Activated naive CD8-positive, alpha-beta T cell treated with anti-CD3 and anti-CD28 coated beads, Interleukin-2, amount 50 U/mL, for 24 hours (primary cell): ENCODE measurements around the gene ADM2.
A peak's percentile ranks its signal among the peaks of the same experiment; 100 is the strongest.

Source experiments
- ATAC-seq: fragments of 150-1000 bp; cut with Tn5 transposase; one replicate; pipeline ENCODE4 v1.10.0; 2021
- DNase-seq: peaks from one replicate; pipeline ENCODE4 v3.0.0; 2021
- H3K27ac Mint-ChIP-seq: one replicate; pipeline ENCODE4 v1.8.0; 2021; ENCODE audit warnings: mild to moderate bottlenecking, mixed read lengths
- H3K27me3 Mint-ChIP-seq: one replicate; pipeline ENCODE4 v1.8.0; 2021; ENCODE audit warnings: mixed read lengths
- H3K36me3 Mint-ChIP-seq: one replicate; pipeline ENCODE4 v1.8.0; 2021; ENCODE audit warnings: low read depth, mixed read lengths
- H3K4me1 Mint-ChIP-seq: one replicate; pipeline ENCODE4 v1.8.0; 2021; ENCODE audit warnings: mixed read lengths
- H3K4me3 Mint-ChIP-seq: one replicate; pipeline ENCODE4 v1.8.0; 2021; ENCODE audit warnings: mild to moderate bottlenecking, moderate library complexity, mixed read lengths
- H3K9me3 Mint-ChIP-seq: one replicate; pipeline ENCODE4 v1.8.0; 2021; ENCODE audit warnings: mixed read lengths

ADM2 gene

DNA sequence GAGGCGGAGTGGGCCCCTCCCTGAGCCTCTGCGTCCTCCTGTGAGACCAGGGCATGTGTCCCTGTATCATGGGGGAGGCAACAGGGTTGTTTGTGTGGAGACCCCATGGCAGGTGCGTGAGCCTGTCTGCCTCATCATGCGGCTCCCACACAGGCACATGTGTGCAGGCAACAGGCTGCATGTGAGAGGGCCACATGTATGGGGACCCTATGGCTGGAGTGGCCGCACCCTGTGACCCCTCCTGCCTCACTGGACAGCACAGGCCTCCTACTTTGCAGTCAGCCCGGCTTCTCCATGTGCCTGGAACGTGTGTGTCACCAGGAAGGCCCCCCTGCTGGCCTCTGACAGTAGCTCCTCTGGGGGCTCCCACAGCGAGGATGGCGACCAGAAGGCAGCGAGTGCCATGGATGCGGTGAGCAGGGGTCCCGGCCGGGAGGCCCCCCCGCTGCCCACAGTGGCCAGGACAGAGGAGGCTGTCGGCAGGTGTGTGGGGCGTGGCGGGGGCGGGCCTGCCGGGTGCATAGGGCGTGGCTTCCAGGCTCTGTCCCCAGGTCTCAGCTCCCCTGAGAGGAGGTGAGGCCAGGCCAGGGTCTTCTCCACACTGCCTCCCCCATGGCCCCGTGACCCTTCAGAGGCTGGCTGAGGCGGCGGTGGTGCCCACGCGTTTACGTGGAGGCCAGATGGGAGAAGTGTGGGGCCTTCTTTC, 40.6 kb upstream of the ADM2 start:
- peaks cover 17% of the 10 kb centered on the region for H3K4me1 Mint-ChIP-seq
- DNase-seq (no peak), ATAC-seq (no peak)
- H3K9me3 Mint-ChIP-seq = no peaks in the 10 kb centered on the region
- no peak overlapping the region for H3K4me3 Mint-ChIP-seq
- no peak overlapping the region for H3K27ac Mint-ChIP-seq
- H3K36me3 Mint-ChIP-seq = peaks cover 5% of the 10 kb centered on the region
- H3K27me3 Mint-ChIP-seq = no peaks in the 10 kb centered on the region

DNA sequence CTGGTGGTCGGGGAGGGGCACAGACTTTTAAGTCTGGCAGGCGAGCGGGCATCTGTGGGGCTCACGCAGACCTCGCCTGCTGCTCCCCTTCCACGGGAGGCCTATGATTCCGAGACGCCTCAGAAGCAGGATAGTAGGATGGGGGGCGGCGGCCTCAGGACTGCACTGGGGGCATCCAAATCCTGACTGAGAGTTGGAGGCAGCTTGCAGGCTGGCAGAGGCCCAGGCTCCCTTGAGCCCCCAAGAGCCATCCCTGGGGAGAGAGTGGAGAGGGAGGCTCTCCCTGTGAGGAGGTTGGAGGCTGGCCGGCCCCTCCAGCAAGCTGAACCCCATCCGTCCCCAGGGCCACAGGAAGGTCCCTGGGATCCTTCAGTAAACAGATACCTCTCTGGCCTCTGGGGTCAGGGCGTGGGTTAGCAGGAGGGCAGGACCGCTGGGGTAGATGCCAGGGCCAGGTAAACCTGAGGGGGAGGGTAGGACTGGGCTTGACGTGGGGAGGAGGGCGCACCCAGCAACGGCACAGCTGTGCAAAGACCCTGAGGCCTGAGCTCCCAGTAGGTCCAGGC, 39.8 kb upstream of the ADM2 start:
- H3K4me1 Mint-ChIP-seq = peaks cover 20% of the 10 kb centered on the region
- H3K4me3 Mint-ChIP-seq = no peak overlapping the region
- H3K27me3 Mint-ChIP-seq = no peaks in the 10 kb centered on the region
- peaks cover 5% of the 10 kb centered on the region for H3K36me3 Mint-ChIP-seq
- H3K27ac Mint-ChIP-seq = no peak overlapping the region
- ATAC-seq = no peak
- DNase-seq = no peak
- H3K9me3 Mint-ChIP-seq = no peaks in the 10 kb centered on the region

DNA sequence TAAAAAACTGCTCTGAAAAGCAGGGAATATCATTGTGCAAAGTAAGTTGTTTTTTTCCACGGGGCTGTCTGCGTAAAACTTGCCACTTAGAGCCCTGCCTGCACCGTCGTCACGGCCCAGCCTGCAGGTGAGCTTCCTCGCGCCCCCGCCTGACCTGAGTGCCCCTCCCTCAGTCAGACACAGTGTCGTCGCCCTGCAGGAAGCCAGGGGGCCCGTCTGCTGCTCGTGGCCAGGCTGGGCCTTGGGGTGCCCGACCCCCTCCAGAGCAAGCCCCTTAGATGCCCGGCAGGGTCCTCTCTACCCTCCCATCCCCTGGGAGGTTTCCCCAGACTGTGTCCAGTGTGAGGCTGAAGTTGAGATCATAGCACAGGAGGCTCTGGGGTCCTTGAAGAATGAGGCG, 38.1 kb upstream of the ADM2 start:
- H3K27ac Mint-ChIP-seq = peak overlapping the region; percentile 86
- DNase-seq = no peak

DNA sequence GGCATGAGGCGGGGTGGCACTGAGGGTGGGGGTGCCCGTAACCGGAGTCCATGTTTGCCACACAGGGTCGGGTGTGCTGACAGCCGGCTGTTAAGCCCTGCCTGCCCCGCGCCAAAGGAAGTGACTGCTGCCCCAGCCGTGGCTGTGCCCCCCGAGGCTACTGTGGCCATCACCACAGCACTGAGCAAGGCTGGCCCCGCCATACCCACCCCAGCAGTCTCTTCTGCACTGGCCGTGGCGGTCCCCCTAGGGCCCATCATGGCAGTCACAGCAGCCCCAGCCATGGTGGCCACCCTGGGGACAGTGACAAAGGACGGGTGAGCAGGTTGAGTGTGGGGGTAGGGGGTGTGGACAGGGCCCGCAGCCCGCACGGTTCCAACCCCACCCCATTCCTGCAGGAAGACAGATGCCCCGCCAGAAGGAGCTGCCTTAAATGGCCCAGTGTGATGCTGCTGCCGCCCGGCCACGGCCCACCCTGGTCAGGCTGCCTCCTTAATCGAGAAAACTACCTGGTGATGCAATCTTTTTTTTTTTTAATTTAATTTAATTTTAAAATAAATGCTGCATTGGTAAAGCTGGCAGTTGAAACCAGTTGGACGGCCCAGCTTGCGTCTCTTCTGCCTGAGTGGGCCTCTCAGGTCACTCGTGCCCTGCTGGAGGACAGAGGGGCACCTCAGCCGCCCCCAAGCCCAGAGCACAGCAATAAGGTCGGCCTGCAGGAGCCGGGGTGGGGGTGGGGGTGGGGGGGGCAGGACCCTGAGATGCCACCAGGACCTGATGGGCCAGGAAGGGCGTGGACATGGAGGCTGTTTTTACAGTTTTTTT, 37.3 kb upstream of the ADM2 start:
- Mint-ChIP-seq H3K27ac (peak overlapping the region; percentile 86), H3K4me1 (peaks cover 20% of the 10 kb centered on the region), H3K9me3 (no peaks in the 10 kb centered on the region), H3K36me3 (peaks cover 11% of the 10 kb centered on the region), H3K27me3 (no peaks in the 10 kb centered on the region), H3K4me3 (no peak overlapping the region)
- ATAC-seq = no peak
- no peak for DNase-seq

More for the DNA sequence above, 38.1 kb upstream of the ADM2 start:
- H3K4me3 Mint-ChIP-seq = peak overlapping the region; percentile 8
- peaks cover 5% of the 10 kb centered on the region for H3K36me3 Mint-ChIP-seq
- ATAC-seq = no peak
- H3K27me3 Mint-ChIP-seq = no peaks in the 10 kb centered on the region
- no peaks in the 10 kb centered on the region for H3K9me3 Mint-ChIP-seq
- peaks cover 20% of the 10 kb centered on the region for H3K4me1 Mint-ChIP-seq

DNA sequence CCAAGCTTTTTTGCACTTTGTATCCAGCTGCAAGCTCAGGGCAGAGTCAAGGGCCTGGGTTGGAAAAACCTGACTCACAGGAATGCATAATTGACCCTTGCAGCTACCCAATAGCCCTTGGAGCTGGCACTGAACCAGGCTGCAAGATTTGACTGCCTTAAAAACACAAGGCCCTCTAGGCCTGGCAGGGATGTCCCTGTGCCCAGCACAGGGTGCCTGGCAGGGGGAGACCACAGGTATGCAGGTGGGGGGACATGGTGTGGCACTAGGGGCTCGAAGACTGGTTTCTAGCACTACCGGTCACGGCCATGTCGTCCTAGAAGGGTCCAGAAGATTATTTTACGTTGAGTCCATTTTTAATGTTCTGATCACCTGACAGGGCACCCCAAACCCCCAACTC, 36.7 kb upstream of the ADM2 start:
- Mint-ChIP-seq H3K27me3 (no peaks in the 10 kb centered on the region), H3K9me3 (no peaks in the 10 kb centered on the region), H3K4me1 (peaks cover 20% of the 10 kb centered on the region), H3K27ac (peak overlapping the region; percentile 83), H3K4me3 (no peak overlapping the region), H3K36me3 (peaks cover 14% of the 10 kb centered on the region)
- peak; percentile 11 for ATAC-seq
- no peak for DNase-seq

DNA sequence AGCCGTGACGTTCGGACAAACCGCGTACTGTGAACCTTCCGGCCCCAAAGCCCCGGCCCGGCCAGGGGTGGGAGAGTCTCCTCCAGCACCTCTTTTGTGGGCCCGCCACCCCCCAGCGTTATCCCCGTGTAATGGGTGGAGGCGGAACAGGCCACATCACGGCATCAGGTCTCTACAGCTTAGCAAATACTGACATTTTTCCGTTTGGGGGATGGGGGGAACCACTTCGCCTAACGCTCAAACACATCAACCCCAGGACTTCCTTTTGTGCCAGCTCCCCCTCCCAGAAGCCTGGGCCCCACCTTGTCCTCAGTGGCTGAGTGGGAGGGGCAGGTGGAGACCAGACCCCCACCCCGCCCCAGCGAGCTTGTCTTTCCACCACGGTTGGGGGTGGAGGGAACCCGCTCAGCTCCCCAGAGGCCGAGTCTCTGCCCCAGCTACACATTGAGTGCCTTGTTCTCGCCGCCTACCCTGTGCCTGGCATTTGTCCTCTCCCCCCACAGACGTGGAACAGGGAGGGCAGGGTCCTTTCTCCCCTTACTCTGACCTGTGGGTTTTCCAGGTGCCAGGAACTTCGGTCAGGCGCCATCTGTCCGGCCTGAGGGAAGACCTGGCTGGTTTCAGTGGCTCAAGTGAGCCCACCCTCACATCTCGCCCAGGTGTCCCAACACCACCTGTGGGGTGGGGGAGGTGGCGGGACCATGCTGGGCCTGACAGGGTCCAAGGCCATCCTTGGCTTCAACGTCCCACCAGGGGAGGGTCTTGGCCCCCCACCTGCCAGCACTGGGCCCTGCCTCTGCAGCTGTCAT, 36.1 kb upstream of the ADM2 start:
- DNase-seq = peak; percentile 41
- Mint-ChIP-seq H3K4me1 (peaks cover 20% of the 10 kb centered on the region), H3K36me3 (peaks cover 17% of the 10 kb centered on the region), H3K4me3 (no peak overlapping the region), H3K9me3 (no peaks in the 10 kb centered on the region), H3K27me3 (no peaks in the 10 kb centered on the region), H3K27ac (peak overlapping the region; percentile 83)
- peak; percentile 50 for ATAC-seq

DNA sequence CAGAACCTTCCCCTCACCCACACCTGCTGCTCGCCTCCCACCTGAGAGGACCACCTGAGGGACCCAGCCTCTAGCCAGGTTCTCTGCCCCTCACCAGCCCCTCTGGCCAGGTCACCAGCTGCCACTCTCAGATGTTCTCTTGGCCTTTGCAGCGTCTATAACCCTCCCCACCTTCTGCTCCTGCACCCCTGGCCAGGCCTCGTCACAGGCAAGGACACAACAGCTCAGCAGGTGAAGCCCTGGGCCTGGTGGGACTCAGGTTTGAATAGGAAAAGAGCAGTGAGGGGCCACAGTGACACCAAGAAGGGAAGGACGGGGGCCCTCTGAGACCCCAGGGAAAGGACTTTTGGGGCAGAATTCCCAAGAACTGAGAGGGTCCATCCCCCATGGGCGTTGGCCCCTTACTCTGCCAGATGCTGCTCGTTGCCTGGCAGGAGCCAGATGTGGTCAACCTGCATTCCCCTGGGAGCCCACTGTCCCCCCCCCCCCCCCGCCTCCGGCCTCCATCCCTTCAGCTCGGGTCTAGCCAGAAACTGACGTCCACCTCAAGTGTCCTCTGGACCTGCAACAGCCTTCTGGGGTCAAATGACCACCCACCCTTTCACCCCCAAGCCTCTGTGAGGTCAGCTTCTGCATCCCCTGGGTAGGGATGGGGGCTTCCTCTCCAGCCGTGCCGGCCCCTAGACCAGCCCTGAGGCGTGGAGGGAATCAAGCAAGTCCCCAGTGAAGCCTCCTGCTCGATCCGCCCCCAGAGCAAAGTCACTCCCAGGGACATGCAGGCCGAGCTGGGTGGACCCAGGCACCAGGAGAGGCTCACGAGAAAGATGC, 35.2 kb upstream of the ADM2 start:
- Mint-ChIP-seq H3K4me3 (no peak overlapping the region), H3K9me3 (no peaks in the 10 kb centered on the region), H3K36me3 (peaks cover 21% of the 10 kb centered on the region), H3K4me1 (peaks cover 20% of the 10 kb centered on the region), H3K27ac (peak overlapping the region; percentile 83), H3K27me3 (no peaks in the 10 kb centered on the region)
- DNase-seq (no peak), ATAC-seq (no peak)

DNA sequence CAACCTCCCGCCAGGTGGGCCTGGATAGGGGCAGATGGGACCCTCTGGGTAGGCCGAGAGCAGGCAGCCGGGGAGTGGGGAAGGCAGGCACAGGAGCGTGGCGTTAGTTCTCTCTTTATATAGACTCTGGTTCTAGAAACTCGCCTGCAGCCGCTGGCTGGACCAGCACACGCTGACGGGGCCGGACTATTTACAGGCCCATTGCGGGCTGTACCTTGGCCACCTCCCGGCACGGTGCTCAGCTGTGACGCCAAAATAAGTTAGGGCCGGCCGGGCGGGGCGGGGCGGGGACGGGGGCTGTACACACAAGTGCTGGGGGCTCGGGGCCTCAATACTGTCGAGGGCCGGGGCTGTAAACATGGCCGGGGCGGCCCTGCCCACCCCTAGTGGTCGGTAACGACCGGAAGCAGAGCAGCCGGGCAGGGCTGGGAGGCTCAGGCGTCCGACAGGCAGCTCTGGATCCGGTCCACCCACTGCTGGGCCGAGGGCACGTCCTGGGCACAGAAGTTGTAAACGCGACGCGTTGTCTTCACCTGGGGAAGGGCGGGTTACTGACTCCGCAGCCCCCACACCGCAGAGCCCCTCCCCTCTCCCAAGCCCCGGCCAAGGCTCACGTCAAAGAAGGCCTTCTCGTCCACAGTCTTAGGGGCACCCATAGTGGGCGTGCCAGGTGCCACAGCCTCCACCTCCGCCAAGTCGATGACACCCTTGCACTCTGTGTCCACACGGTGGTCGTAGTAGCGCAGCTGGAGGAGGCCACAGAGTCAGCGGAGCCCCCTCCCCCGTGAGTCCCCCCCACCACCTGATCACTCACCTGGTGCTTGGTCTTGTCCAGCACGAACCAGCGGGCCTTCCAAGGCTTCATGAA, 34.4 kb upstream of the ADM2 start:
- DNase-seq (no peak), ATAC-seq (no peak)
- Mint-ChIP-seq H3K4me3 (no peak overlapping the region), H3K27ac (no peak overlapping the region), H3K36me3 (peaks cover 26% of the 10 kb centered on the region), H3K27me3 (no peaks in the 10 kb centered on the region), H3K9me3 (no peaks in the 10 kb centered on the region), H3K4me1 (peaks cover 20% of the 10 kb centered on the region)

DNA sequence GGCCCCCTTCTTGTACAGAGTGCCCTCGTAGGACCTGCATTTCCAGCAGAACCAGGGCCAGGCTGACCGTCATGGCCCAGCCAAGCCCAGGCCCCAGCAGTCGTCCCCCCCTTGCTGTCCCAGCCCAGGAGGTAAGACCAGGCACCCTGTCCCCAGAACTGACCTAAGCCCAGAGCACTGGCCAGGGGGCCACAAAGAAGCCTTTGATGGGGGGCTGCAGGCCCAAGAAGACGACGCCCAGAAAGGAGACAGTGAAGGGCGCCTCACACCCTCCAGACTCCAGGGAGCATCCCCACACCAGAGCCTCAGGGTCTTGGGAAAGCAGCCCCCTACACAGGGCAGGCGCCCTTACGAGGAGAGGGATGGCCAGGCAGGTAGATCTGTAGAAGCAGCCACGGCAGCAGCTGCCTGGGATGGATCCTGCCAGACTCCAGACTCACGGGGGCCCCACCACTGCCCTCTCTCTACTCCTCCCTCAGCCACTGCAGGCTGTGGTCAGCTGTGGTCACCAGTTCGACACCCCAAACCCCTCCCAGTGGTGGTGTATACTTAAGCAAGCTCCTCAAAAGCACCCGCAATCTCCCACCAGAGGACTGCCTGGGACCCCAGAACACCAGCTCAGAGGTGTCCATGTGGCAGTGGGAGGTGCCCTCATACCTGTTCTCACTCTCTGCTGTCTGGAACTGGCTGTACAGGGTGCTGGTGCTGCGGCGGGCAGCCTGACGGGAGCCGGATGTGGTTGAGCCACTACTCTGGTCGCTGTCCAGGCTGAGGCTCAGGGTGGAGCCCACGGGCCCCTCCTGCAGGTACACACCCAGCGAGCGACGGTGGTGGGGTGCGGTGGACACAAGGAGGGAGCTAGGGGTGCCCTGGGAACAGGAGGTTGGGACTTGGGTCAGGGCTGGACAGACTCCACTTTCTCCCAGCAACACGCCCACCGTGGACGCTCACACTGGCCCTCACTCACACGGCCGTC, 33.5 kb upstream of the ADM2 start:
- Mint-ChIP-seq H3K4me1 (peaks cover 23% of the 10 kb centered on the region), H3K27ac (no peak overlapping the region), H3K27me3 (no peaks in the 10 kb centered on the region), H3K36me3 (peaks cover 28% of the 10 kb centered on the region), H3K9me3 (no peaks in the 10 kb centered on the region), H3K4me3 (no peak overlapping the region)
- ATAC-seq (no peak), DNase-seq (no peak)

DNA sequence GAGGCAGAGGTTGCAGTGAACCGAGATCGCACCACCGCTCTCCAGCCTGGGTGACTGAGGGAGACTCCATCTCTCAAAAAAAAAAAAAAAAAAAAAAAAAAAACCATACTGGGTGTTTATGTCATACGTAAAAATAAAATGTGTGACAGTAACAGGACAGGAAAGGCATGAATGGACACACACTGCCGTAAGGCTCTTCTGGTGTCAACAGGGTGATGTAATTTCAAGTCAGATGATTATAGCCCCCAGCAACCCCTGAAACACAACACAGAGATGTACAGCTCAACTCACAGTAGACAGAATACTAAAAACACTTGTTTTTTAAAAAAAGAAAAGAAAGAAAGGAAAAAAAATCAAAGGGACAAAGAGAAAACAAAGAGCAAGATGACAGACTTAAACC, 28.7 kb upstream of the ADM2 start:
- Mint-ChIP-seq H3K9me3 (no peaks in the 10 kb centered on the region), H3K4me1 (peaks cover 16% of the 10 kb centered on the region), H3K36me3 (peaks cover 37% of the 10 kb centered on the region), H3K27me3 (no peaks in the 10 kb centered on the region), H3K27ac (peak overlapping the region; percentile 75), H3K4me3 (no peak overlapping the region)
- no peak for ATAC-seq
- DNase-seq = no peak

DNA sequence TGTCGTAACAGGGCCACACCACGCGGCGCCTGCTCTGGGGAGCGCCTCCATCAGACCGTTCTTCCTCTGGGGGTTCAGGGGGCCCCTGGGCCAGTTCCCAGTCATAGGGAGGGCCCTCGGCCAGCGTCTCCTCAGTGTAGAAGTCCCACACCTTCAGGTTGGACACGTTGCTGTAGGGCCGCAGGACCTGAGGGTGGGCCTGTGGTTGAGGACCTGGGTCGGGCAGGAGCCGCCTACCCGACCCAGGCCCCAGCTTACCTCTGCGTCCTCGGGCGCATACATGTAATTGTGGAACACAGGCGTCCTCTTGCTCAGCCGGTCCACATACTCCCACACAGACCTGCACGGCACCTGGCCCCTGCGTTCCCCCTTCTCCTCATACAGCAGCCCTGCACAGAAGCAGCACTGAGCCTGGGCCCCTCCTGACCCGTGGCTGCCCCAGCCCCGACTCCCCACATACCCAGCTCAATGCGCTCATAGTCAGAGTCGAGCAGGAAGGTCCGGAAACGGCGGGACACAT, 26.7 kb upstream of the ADM2 start:
- ATAC-seq = no peak

DNA sequence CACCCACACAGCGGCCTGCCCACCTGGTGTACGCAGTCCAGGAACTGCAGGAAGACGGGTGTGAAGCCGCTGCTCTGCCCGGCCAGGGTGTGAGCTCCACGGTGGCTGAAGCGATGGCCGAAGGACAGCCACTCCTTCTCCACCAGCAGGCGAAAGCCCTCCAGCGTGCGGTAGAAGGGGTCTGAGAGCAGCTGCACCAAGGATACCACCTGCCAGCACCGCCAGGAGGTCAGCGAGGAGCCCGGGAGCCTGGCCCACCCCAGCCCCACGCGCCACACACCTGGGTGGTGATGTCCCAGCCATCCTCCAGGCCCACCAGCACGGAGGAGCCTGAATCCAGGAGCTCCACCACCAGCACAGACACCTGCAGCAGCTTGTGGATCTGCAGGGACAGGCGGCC, 26.1 kb upstream of the ADM2 start:
- Mint-ChIP-seq H3K27ac (no peak overlapping the region), H3K4me1 (peaks cover 16% of the 10 kb centered on the region), H3K27me3 (no peaks in the 10 kb centered on the region), H3K4me3 (no peak overlapping the region), H3K36me3 (peaks cover 30% of the 10 kb centered on the region), H3K9me3 (no peaks in the 10 kb centered on the region)
- DNase-seq (no peak), ATAC-seq (no peak)

More for the DNA sequence above, 26.7 kb upstream of the ADM2 start:
- no peaks in the 10 kb centered on the region for H3K27me3 Mint-ChIP-seq
- peaks cover 16% of the 10 kb centered on the region for H3K4me1 Mint-ChIP-seq
- no peak overlapping the region for H3K4me3 Mint-ChIP-seq
- H3K27ac Mint-ChIP-seq = no peak overlapping the region
- DNase-seq = no peak
- peaks cover 32% of the 10 kb centered on the region for H3K36me3 Mint-ChIP-seq
- no peaks in the 10 kb centered on the region for H3K9me3 Mint-ChIP-seq
